Heart right ventricle (tissue), 16 donors: ENCODE measurements around the gene RIT2. TPM values are rescaled to one million over a fixed set of nuclear protein-coding genes. Genes with fewer than 3 reads are reported as not detected.

Experiments
- ATAC-seq, 8 donors: fragments of 200-7000 bp; cut with Tn5 transposase; one replicate each; pipeline ENCODE4 v1.9.1; 2020; ENCODE audit warnings: mild to moderate bottlenecking in 8 of 8, moderate library complexity in 8 of 8, moderate number of reproducible peaks in 1 of 8
- DNase-seq, 2 donors: peaks; one replicate each; pipeline ENCODE4 v3.0.0-alpha.2; 2020
- H3K27ac ChIP-seq, 10 donors: fragments of 200-600 bp; sonication (generic) in 2 of 10; one replicate each; pipeline versions ENCODE4 v1.5.0 to v1.8.0; 2020 to 2022; ENCODE audit warnings: mild to moderate bottlenecking in 3 of 10
- H3K27me3 ChIP-seq, 7 donors: fragments of 200-600 bp; one replicate each; pipeline ENCODE4 v1.8.0; 2021 to 2022; ENCODE audit warnings: mild to moderate bottlenecking in 2 of 7
- H3K36me3 ChIP-seq, 9 donors: fragments of 200-600 bp; sonication (generic) in 1 of 9; one replicate each; pipeline versions ENCODE4 v1.5.0 to v1.8.0; 2020 to 2022; ENCODE audit warnings: mild to moderate bottlenecking in 2 of 9
- H3K4me1 ChIP-seq, 9 donors: fragments of 200-600 bp; sonication (generic) in 1 of 9; one replicate each; pipeline versions ENCODE4 v1.5.0 to v1.8.0; 2020 to 2022; ENCODE audit warnings: mild to moderate bottlenecking in 4 of 9
- H3K4me3 ChIP-seq, 10 donors: fragments of 200-600 bp; sonication (generic) in 2 of 10; one replicate each; pipeline versions ENCODE4 v1.5.0 to v1.8.0; 2020 to 2022; ENCODE audit warnings: mild to moderate bottlenecking in 7 of 10, moderate library complexity in 2 of 10
- H3K9me3 ChIP-seq, 11 donors: fragments of 200-600 bp in 10 of 11; sonication (generic) in 2 of 11; one replicate each; pipeline versions ENCODE4 v1.5.0 to v1.8.0; 2013 to 2022; ENCODE audit warnings: mild to moderate bottlenecking in 2 of 11, control low read depth in 1 of 11, moderate library complexity in 1 of 11
- CTCF ChIP-seq, 9 donors: fragments of 200-600 bp; sonication (generic) in 2 of 9; IDR thresholded peaks; one replicate each; pipeline versions ENCODE4 v1.5.0 to v1.8.0; 2021 to 2022; ENCODE audit warnings: antibody characterized with exemption in 9 of 9, mild to moderate bottlenecking in 5 of 9, moderate library complexity in 1 of 9
- WGBS, 2 donors: extraction: QIAGEN DNeasy Blood & Tissue Kit; methylation state at CpG; one replicate each; pipeline ENCODE4 v1.1.7; 2013; ENCODE audit warnings: inconsistent platforms in 1 of 2; 5-methylcytosine and 5-hydroxymethylcytosine counted together
- intact Hi-C, 10 donors: fragments of 100-400 bp; cut with DNase I; formaldehyde crosslinking; loops; one replicate each; pipeline versions ENCODE4 v1.11.1 to v1.14.2; 2022
- polyA plus RNA-seq, 2 donors: library from polyadenylated mRNA; stranded (reverse); fragments of 200-250 nt; gene quantifications; one replicate each; pipeline ENCODE4 v1.2.3, GENCODE V29; 2013
- total RNA-seq, 10 donors: library from RNA; stranded (reverse); fragmentation: NEBNext Ultra II Directional in 3 of 10; extraction: Animal tissue kit (Norgen Biotek cat#: 25700) in 3 of 10; gene quantifications; one replicate each; pipeline versions ENCODE4 v1.2.1 to v1.2.4, GENCODE V29; 2021 to 2023
- donor health status: Arrhythmogenic right ventricular cardiomyopathy.
- donor health status: ischemic (EF 13 %, LVEDD 7.1; RV severe dilation, severe dysfunction).
- donor health status: healthy with polysubstance abuse.
- donor health status: DM: no; HTN: yes; CAD: no.
- donor health status: DM: no; HTN: no; CAD: no.
- donor health status: ischemic (EF 25% LVEDD 6.9; RV normal size, moderate dysfunction).
- donor health status: ischemic (EF 25% LVEDD 5.7; RV mildly dilated, moderate dysfunction).
- donor health status: healthy.
- donor health status: DM: yes; HTN: yes; CAD: no.
- donor health status: Ischemic cardiomyopathy.
- donor health status: ischemic (EF 35%, LVEDD 5.7; RV mildly dilated, moderate dysfunction).
- donor health status: nonischemic (EF 11% LVEDD 7.7; RV severe dilation, severe dysfunction).
- donor health status: DM: yes; HTN: yes; CAD: no.
- donor health status: PGD.
- donor health status: ischemic (EF 29% LVEDD 5.4; RV normal size, mild dysfunction).
- donor health status: nonischemic (EF 23%, LVEDD 6.1; RV moderate dilation, normal function).

Gene RIT2
- total and polyA plus RNA-seq, 12 donors = not detected

GRCh38 chr18:42921226-42921737 is 194.2 kb downstream of the RIT2 start:
- Histone ChIP-seq H3K4me3 (no peak overlapping the region), H3K9me3 (no peaks in the 10 kb centered on the region), H3K36me3 (no peaks in the 10 kb centered on the region), H3K4me1 (no peaks in the 10 kb centered on the region), H3K27me3 (no peaks in the 10 kb centered on the region), H3K27ac (no peak overlapping the region)
- no peak for ATAC-seq
- 68% methylated on average over 1 of the region's 1 CpG for WGBS, 2 donors
- TF ChIP-seq CTCF (IDR thresholded peaks at IDR 0.05) = no peak
- no peak for DNase-seq
- intact Hi-C loops = no loop called here

- no peaks in the 10 kb centered on the region for H3K36me3 ChIP-seq
- WGBS, 2 donors = 27 to 32% methylated on average over 1 of the region's 1 CpG
- TF ChIP-seq CTCF (IDR thresholded peaks at IDR 0.05) = no peak
- H3K27me3 ChIP-seq = no peaks in the 10 kb centered on the region
- no peak overlapping the region for H3K4me3 ChIP-seq
- no peaks in the 10 kb centered on the region for H3K4me1 ChIP-seq
- DNase-seq = no peak
- H3K27ac ChIP-seq = no peak overlapping the region
- H3K9me3 ChIP-seq = no peaks in the 10 kb centered on the region
- no peak for ATAC-seq
- intact Hi-C loops = no loop called here
These were observed 194.9 kb downstream of the RIT2 start for GRCh38 chr18:42920621-42921020.

GRCh38 chr18:42915299-42915698 is 200.2 kb downstream of the RIT2 start:
- Histone ChIP-seq H3K36me3 (no peaks in the 10 kb centered on the region), H3K9me3 (no peaks in the 10 kb centered on the region), H3K4me3 (no peak overlapping the region), H3K4me1 (no peaks in the 10 kb centered on the region), H3K27me3 (no peaks in the 10 kb centered on the region), H3K27ac (no peak overlapping the region)
- no peak for TF ChIP-seq CTCF (IDR thresholded peaks at IDR 0.05)
- intact Hi-C loops = no loop called here
- ATAC-seq (no peak), DNase-seq (no peak)
- WGBS, 2 donors = 82 to 88% methylated on average over 2 of the region's 2 CpGs

- no peak for TF ChIP-seq CTCF (IDR thresholded peaks at IDR 0.05)
- no peak overlapping the region for H3K4me3 ChIP-seq
- intact Hi-C loops = no loop called here
- H3K27ac ChIP-seq = no peak overlapping the region
- no peaks in the 10 kb centered on the region for H3K36me3 ChIP-seq
- no peaks in the 10 kb centered on the region for H3K27me3 ChIP-seq
- DNase-seq (no peak), ATAC-seq (no peak)
- WGBS, 2 donors = 78 to 97% methylated on average over 1 of the region's 1 CpG
- H3K4me1 ChIP-seq = no peaks in the 10 kb centered on the region
- H3K9me3 ChIP-seq = no peaks in the 10 kb centered on the region
These were observed 201.0 kb downstream of the RIT2 start for GRCh38 chr18:42914476-42914875.
